Endothelial cell of umbilical vein (primary cell): ENCODE data around the gene TLE3. TPM values are rescaled to one million over a fixed set of nuclear protein-coding genes. Genes with fewer than 3 reads are reported as not detected.

Experiments used
- BruUV-seq: library from RNA; stranded (reverse); fragments of 400-500 nt; replicated peaks from 2 replicates; lab custom pipeline; 2021; lab: Mats Ljungman, UMichigan
- CTCF ChIA-PET: fragments of 300-600, 350-600 bp; sonication (Branson Sonifier 250); formaldehyde crosslinking; loops from one replicate; lab custom pipeline; 2021; ENCODE audit warnings: antibody characterized with exemption, inconsistent platforms; lab: Charles Lee
- POLR2A ChIA-PET: fragments of 300-600, 350-600 bp; sonication (Branson Sonifier 250); formaldehyde crosslinking; loops from one replicate; lab custom pipeline; 2021; ENCODE audit warnings: antibody characterized with exemption, inconsistent platforms; lab: Charles Lee
- DNase-seq: peaks from one replicate; pipeline ENCODE4 v3.0.0-alpha.2; 2011; ENCODE audit warnings: low read depth, low spot score
- FAIRE-seq: peaks from 2 replicates; lab custom pipeline; 2011; peaks lifted over from hg19 to GRCh38; lab: Jason Lieb, UNC
- H2AFZ ChIP-seq: 2 replicates; pipeline ENCODE4 v1.6.0; 2012; ENCODE audit warnings: low read depth, low read length, control low read depth, inconsistent platforms
- H3K27ac ChIP-seq: 2 replicates; pipeline ENCODE4 v1.5.1; 2011; ENCODE audit warnings: low read depth, mild to moderate bottlenecking, control low read depth, low read length, moderate library complexity; ENCODE audit not compliant: insufficient read depth
- H3K27me3 ChIP-seq, 2 experiments: 2 replicates each; pipeline versions ENCODE4 v1.6.0 to v1.6.1; 2011; ENCODE audit warnings: low read length in 2 of 2, mixed read lengths in 1 of 2; ENCODE audit not compliant: control insufficient read depth in 2 of 2, insufficient read depth in 2 of 2
- H3K36me3 ChIP-seq, 2 experiments: 2 replicates in 1 of 2; 3 replicates in 1 of 2; pipeline ENCODE4 v1.5.1; 2011; ENCODE audit warnings: low read length in 2 of 2, mild to moderate bottlenecking in 1 of 2, moderate library complexity in 1 of 2; ENCODE audit not compliant: control insufficient read depth in 2 of 2, insufficient read depth in 2 of 2; ENCODE audit errors: extremely low read depth in 1 of 2
- H3K4me1 ChIP-seq: 3 replicates; pipeline ENCODE4 v1.5.1; 2011; ENCODE audit warnings: mild to moderate bottlenecking, low read length; ENCODE audit not compliant: control insufficient read depth, insufficient read depth; ENCODE audit errors: extremely low read depth
- H3K4me2 ChIP-seq: 2 replicates; pipeline ENCODE4 v1.6.1; 2011; ENCODE audit warnings: low read length, control low read depth, mixed read lengths; ENCODE audit not compliant: insufficient read depth
- H3K4me3 ChIP-seq, 3 experiments: fragments of 200-600 bp in 1 of 3; sonication (generic), shearing (Covaris generic) in 1 of 3; replicated peaks in 1 of 3; 2 replicates each; pipeline ENCODE4 v1.5.1; 2011 to 2016; ENCODE audit warnings: control low read depth in 3 of 3, low read length in 3 of 3, mild to moderate bottlenecking in 2 of 3, inconsistent platforms in 1 of 3, low read depth in 1 of 3, moderate library complexity in 1 of 3; ENCODE audit not compliant: insufficient read depth in 1 of 3
- H3K79me2 ChIP-seq: 2 replicates; pipeline ENCODE4 v1.6.0; 2012; ENCODE audit warnings: low read length, inconsistent platforms; ENCODE audit not compliant: control insufficient read depth, insufficient read depth
- H3K9ac ChIP-seq: replicated peaks from 2 replicates; pipeline ENCODE3; 2011; ENCODE audit warnings: low read length, control low read depth; ENCODE audit not compliant: insufficient read depth; ENCODE audit errors: extremely low read depth
- H3K9me1 ChIP-seq: replicated peaks from 3 replicates; pipeline ENCODE4 v1.6.0; 2011; ENCODE audit warnings: mild to moderate bottlenecking, low read length; ENCODE audit not compliant: control insufficient read depth, insufficient read depth; ENCODE audit errors: extremely low read depth
- H3K9me3 ChIP-seq: replicated peaks from 2 replicates; pipeline ENCODE4 v1.5.1; 2012; ENCODE audit warnings: low read length, inconsistent platforms; ENCODE audit not compliant: control insufficient read depth, insufficient read depth
- H4K20me1 ChIP-seq: replicated peaks from 2 replicates; pipeline ENCODE3; 2011; ENCODE audit warnings: mild to moderate bottlenecking, low read length; ENCODE audit not compliant: control insufficient read depth, insufficient read depth; ENCODE audit errors: extremely low read depth
- EZH2 ChIP-seq: IDR thresholded peaks from 2 replicates; pipeline ENCODE4 v1.6.1; 2012; ENCODE audit warnings: borderline replicate concordance, low read depth, mild to moderate bottlenecking, moderate library complexity, low read length, inconsistent platforms; ENCODE audit not compliant: severe bottlenecking
- FOS ChIP-seq: IDR thresholded peaks from 2 replicates; pipeline ENCODE4 v1.6.1; 2011; ENCODE audit warnings: mild to moderate bottlenecking, low read length, moderate library complexity, borderline replicate concordance; ENCODE audit not compliant: insufficient read depth
- GATA2 ChIP-seq: IDR thresholded peaks from 2 replicates; pipeline ENCODE4 v1.7.0; 2011; ENCODE audit warnings: low read depth, mild to moderate bottlenecking, moderate library complexity, mixed read lengths, low read length; ENCODE audit not compliant: insufficient read length, insufficient read depth
- JUN ChIP-seq: IDR thresholded peaks from 2 replicates; pipeline ENCODE4 v1.6.1; 2011; ENCODE audit warnings: borderline replicate concordance, low read depth; ENCODE audit not compliant: insufficient read length, insufficient read depth
- MYC ChIP-seq: IDR thresholded peaks from one replicate; pipeline ENCODE4 v1.6.1; 2011; ENCODE audit warnings: mild to moderate bottlenecking, low read depth, low read length
- POLR2A ChIP-seq: IDR thresholded peaks from 2 replicates; pipeline ENCODE4 v1.6.1; 2012; ENCODE audit warnings: low read depth, mild to moderate bottlenecking, control low read depth, low read length
- POLR2AphosphoS5 ChIP-seq: IDR thresholded peaks from 2 replicates; pipeline ENCODE4 v1.6.1; 2012; ENCODE audit warnings: low read depth, mild to moderate bottlenecking, control low read depth, low read length, moderate library complexity; ENCODE audit not compliant: insufficient read depth
- dilution Hi-C: fragments of 300-500 bp; cut with MboI; formaldehyde crosslinking; loops from one replicate; pipeline ENCODE4 v1.15.0; 2019; ENCODE audit warnings: low sequenced_read_pairs; ENCODE audit not compliant: extremely low pct_ligation_motif_present
- intact Hi-C: fragments of 100-400 bp; cut with micrococcal nuclease; formaldehyde crosslinking; loops from one replicate; pipeline ENCODE4 v1.10.0; 2022
- polyA plus RNA-seq, 4 experiments: library from polyadenylated mRNA; depleted of rRNA in 3 of 4; stranded (reverse) in 3 of 4; unstranded in 1 of 4; fragments of >200 nt; gene quantifications; 2 replicates each; pipeline versions ENCODE4 v1.2.1 to v1.2.3, GENCODE V29; 2011 to 2012; ENCODE audit warnings: missing spikeins in 1 of 4
- total RNA-seq: library from RNA; stranded (reverse); gene quantifications from 2 replicates; pipeline ENCODE4 v1.2.3, GENCODE V29; 2021
- TF ChIP-seq, protein P1 (sequence below), 2 donors: IDR thresholded peaks; 1 replicate in 1 of 2; 2 replicates in 1 of 2; pipeline ENCODE4 v1.5.1; 2011; ENCODE audit warnings: low read length in 2 of 2, mild to moderate bottlenecking in 2 of 2, moderate library complexity in 2 of 2, control low read depth in 1 of 2, inconsistent platforms in 1 of 2, low read depth in 1 of 2; ENCODE audit not compliant: insufficient read depth in 1 of 2; ENCODE audit errors: extremely low read depth in 1 of 2
- TF ChIP-seq, protein P2 (sequence below): IDR thresholded peaks from 2 replicates; pipeline ENCODE4 v1.6.1; 2011; ENCODE audit not compliant: insufficient read depth, insufficient read length

TLE3 gene
- total and polyA plus RNA-seq, 2 donors (not counting 3 experiments of a cell fraction or from before 2014, with no cell fraction given), result 40.5 to 56.9 TPM

DNA sequence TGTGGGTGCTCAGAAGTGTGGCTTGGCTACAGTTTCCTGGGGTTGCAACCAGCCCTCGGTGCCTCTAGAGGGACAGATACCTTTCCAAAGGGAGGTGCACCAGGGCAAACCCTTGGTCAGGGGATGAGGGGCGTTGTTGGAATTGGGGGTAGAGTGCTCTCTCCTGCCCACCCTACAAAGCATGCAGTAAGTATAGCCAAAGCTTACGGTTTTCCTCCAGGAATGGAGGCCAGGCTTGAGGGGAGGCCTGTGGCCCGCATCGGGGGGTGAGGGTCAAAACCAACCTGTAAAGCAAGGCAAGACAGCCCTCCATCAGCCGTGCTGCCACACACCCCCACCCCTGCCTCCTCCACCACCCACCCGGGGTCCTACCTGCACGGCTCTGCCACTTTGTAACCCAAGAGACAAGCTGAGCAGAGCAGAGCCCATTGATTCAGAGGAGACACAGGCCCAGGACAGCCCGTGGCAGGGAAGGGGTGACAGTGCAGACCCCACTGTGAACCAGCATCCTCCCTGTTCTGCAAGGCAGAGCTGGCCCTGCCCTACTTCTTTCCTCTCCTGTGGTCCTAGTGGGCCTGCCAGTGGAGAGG, 41.5 kb downstream of the TLE3 start:
- Histone ChIP-seq H2AFZ (no peak overlapping the region), H3K4me1 (no peaks in the 10 kb centered on the region), H3K9me1 (no peaks in the 10 kb centered on the region), H3K36me3 (peaks cover 34 to 86% of the 10 kb centered on the region in 2 experiments), H3K27ac (no peak overlapping the region), H3K9me3 (no peaks in the 10 kb centered on the region), H3K27me3 (no peaks in the 10 kb centered on the region), H3K4me2 (no peak overlapping the region), H4K20me1 (no peaks in the 10 kb centered on the region), H3K4me3 (no peak overlapping the region), H3K79me2 (no peaks in the 10 kb centered on the region), H3K9ac (no peak overlapping the region)
- ChIA-PET POLR2A (no interaction called here), CTCF (no interaction called here)
- FAIRE-seq, result no peak
- intact Hi-C loops (no loop called here), dilution Hi-C loops (no loop called here)
- TF ChIP-seq EZH2 (no peak), MYC (no peak), GATA2 (no peak), POLR2A (no peak), POLR2AphosphoS5 (no peak), FOS (no peak), JUN (no peak)
- TF ChIP-seq, protein P1, sequence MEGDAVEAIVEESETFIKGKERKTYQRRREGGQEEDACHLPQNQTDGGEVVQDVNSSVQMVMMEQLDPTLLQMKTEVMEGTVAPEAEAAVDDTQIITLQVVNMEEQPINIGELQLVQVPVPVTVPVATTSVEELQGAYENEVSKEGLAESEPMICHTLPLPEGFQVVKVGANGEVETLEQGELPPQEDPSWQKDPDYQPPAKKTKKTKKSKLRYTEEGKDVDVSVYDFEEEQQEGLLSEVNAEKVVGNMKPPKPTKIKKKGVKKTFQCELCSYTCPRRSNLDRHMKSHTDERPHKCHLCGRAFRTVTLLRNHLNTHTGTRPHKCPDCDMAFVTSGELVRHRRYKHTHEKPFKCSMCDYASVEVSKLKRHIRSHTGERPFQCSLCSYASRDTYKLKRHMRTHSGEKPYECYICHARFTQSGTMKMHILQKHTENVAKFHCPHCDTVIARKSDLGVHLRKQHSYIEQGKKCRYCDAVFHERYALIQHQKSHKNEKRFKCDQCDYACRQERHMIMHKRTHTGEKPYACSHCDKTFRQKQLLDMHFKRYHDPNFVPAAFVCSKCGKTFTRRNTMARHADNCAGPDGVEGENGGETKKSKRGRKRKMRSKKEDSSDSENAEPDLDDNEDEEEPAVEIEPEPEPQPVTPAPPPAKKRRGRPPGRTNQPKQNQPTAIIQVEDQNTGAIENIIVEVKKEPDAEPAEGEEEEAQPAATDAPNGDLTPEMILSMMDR (IDR thresholded peaks at IDR 0.05; ENCODE audit: extremely low read depth in 1 of 2, insufficient read depth in 1 of 2, low read depth in 1 of 2, low read length in 2 of 2), result no peak
- TF ChIP-seq, protein P2, sequence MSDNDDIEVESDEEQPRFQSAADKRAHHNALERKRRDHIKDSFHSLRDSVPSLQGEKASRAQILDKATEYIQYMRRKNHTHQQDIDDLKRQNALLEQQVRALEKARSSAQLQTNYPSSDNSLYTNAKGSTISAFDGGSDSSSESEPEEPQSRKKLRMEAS, result no peak
- no TSS peak for BruUV-seq
- no peak for DNase-seq
